ENCODE measurements around the gene CCND2.
A peak's percentile ranks its signal among the peaks of the same experiment; 100 is the strongest.

CCND2 gene

DNA sequence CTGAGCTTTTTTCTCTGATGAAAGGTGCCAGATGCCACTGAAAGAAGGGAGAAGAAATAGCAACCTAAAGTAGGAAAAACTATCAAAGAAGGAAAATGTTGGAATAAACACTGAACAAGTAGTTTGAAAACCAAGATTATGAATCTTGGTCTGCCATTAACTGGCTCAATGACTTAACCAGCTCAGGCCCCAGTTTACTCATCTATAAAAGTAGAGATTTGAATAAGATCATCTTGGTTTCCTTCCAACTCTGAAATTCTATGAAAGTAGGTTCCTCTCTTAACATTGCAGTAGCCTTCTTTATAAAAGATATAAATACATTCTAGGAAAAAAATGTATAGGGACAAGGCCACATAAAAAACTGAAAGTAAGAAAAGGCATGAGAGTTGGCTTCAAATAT is 16.1 kb upstream of the CCND2 start:
- DNase-seq = no peak

DNA sequence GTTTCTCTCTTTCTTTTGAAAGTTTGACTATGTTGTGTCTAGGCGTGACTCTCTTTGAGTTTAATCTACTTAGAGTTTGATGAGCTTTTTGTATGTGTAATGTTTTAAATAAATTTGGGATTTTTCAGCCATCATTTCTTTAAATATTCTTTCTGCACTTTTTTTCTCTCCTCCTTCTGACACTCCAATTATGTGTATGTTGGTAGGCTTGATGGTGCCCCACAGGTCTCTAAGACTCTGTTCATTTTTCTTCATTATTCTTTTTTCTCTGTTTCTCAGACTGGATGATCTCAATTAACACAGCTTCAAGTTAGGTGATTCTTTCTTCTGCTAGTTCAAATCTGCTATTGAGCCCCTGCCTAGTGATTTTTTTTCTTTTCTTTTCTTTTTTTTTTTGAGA is 14.5 kb upstream of the CCND2 start:
- DNase-seq = no peak

DNA sequence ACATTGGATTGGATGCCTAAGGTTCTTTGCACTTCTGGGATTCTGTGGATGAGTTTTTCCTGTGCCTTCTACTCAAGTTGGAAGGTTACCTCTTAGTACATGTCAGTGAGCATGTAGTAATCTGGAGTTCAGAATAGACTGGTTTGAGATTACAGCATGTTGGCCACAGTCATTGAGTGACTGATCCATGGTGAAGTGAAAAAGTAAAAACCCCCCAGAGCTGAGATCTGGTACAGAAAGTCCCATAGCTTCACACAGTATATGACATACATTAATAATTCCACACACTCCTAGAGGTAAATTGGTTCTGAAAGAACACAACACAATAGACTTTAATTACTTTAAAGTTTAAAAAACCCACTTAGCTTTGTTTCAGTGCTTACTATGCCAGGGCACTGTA is 11.9 kb upstream of the CCND2 start:
- no peak for DNase-seq

DNA sequence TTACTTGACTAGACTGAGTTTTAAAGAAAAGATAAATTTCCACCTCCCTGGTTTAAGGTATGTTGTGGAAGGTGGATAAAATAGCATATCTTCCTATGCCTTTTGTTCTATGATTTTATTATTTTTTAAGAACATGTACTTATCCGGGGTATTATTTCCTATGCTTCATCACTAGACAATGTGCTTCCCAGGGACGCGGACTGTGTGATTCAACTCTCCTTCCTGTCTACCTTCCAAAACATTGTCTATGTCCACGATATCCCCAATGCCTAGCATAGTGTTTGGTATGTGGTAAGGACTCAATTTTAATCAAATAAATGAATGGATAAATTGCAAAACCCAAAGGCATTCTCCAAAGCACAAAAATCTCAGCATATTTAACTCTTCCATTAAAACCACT is 8.3 kb upstream of the CCND2 start:
- DNase-seq = no peak

DNA sequence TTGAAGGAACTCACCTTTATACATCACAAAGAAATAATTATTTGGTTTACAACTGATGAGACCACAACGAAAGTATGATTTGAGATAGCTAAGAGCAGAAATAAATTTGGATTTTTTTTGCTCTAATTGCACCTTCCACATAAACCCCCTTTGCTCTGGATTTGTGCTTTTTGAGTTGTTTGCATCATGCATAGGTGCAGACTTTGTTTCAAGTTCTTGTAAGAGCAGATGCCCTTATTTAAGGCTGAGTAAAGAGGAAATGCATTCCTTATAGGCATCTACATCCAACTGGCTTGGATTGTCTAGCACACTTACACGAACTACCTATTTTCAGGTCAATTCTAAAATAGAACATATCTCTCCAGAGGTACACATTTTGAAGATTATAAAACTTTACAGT is 6.6 kb upstream of the CCND2 start:
- DNase-seq = no peak

DNA sequence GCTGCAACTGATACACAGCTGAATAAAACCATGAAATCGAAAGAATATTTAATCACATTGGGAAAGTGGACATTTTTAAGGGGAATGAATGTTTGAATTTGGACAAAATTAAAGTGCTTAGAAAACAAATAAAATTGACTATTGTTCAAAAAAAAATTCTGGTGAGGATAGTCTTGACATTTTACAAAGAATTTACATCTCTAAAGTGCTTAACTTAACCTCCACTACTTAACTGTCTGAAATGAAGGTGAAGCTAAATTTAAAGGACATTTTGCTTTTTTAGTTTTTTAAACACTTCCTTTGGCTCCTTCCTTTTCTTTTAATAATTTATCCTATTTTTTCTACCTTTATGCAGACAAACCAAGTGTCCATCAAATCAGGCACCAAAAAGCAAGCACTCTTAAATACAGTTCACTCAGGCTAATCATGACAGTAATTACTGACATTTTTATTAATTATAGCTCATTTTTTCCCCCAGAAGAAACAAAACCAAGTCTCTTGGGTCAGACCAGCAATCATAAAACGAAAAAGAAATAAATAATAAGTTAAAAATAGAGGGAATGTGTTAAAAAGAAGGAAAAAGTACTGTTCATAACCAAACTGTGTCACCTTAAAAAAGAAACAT is 5.7 kb upstream of the CCND2 start:
- DNase-seq = no peak

DNA sequence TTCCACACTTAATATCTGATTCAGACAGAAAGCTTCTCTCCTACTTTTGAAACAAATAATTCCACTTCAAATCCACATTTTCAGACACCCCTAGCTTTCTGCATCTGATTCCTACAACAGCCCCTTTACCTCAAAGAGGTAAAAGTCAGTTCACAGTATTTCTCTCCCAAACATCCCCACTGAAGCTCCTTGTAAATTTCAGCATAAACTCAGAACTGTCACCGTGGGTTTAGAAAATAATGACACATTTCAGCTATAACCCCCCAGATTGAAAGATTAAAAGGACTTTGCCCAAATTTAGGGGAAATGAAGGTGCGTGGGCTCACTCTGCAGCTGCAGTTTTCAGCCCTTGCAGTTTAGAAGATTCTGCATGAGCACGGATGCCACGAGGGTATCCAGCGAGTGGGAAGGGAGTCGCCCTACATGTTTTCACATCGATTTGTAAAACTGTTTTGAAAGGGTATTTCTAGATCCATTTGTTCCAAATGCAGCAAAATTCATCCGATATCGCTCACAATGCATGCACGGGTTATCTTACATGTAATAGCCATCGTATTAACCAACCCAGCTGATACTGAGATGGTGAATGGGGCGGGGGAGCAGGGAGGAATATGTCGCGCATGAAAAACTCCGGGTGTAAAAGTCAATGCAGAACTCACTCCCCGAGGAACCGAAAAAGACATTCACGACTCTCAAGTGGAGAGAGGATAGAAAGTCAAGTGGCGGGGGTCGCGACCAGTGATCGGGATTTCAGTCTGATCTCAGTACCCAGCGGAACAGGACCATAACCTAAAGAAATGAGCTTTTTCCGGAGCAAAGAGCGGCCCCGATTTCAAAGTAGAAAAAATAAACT is 5.0 kb upstream of the CCND2 start:
- peak; percentile 40 to 46 for DNase-seq

DNA sequence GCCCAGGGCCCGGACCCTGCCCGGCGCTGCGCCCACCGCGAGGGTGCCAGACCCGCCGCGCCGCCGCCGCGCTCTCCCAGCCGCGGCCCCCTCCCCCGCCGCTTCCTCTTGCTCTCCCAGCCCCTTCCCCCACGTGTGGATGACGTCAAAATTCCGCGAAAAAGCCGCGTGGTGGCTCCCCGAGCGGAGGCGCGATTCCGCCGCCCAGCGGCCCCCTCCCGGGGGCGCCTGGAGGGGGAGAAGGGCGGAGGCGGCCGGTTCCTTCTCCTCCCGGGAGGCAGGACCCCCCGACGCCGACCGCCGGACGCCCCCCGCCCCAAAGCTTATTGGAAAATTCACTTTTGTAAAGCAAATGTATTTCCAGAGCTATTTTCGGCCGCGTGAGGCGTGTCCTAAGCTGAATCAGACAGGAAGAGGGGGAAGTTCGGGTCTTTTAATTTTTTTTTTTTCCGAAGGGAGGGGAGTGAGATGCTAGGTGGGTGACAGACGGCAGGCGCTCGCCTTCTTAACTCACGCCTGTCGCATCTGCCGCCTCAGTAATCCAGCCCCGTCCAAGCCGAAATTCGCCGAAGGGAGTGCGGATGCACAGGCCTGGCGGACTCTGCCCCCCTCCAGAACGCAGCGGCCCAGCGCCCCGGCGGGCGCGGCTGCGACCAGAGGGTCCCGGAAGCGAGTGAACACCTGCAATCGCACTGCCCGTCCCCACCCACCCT is 4.1 kb upstream of the CCND2 start:
- DNase-seq = peak; percentile 95

DNA sequence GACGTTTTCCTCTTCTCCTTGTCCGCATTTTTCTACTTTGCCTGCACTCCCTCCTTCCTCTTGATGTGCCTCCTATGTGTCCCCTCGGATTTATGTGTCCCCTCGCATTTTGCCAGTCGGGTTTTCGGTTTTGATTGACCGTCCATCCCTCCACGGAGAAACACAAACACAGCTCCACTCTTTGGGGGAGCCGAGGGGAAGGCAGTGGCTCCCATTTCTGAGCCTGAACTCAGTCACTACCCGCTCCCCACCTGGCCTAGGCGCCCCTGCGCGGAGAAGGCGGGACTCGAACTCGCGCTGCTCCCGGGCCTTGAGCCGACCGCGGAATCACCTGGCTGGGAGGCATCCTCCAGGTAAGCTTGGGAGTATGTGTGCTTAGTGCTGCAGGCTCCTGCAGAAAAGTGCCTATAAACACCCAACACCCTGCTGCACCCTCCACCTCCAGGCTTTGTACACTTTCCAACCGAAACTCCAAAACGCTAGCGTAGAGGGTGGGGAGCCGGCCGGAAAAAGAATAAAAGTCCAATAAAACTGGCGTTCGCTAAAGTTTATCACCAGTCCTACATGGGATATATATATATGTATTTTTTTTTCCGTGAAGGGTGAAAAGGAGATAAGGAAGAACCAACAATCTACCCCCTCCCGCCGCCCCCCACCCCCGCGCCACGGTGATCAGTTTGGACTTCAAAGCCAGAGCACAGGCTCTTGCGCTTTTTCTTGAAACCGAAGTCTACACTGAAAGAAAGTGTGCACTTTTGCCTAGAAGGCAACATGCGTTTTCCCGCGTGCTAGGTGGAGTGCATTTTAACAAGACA is 3.3 kb upstream of the CCND2 start:
- DNase-seq = peak; percentile 40 to 43

DNA sequence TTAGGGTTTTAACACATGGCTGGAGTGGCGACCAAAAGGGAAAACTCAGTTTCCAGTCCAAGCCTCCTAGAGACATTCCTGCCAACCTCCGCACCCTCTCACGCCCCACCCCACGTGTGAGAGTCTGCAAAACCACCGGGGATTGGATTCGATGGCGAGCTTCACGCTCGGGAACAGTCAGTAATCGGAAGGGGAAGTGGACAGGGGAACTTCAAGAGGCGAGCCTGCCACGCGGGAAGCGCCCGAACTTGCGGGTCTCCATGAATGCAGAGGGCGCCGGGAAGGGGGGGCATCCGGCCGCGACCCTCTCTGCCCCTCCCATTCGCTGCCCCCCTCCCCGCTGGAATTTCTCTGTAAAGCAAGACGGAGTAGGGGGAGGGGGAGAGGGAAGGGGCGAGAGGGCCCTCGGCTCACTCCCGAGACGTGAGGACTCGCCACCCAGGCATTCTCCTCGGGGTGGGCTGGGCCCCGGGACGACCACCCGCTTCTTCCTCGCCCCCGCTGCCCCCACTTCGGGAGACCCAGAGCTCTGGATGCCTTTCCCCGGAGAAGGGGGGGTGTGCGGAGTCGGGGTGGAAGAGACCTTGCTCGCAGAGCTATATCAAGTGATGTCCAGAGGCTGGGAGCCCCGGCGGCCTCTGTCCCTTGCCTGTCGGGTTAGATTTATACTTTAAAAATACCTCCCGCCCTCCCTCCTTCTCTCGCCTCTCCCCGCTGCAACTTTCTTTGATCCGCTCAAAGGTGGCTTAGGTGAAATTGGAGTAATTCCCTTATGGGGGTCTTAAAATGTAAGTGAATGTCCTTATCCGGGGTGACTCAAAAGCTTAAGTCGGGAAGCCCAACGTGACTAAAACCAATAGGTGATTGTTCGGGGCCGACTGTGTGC is 2.5 kb upstream of the CCND2 start:
- peak; percentile 32 to 38 for DNase-seq

DNA sequence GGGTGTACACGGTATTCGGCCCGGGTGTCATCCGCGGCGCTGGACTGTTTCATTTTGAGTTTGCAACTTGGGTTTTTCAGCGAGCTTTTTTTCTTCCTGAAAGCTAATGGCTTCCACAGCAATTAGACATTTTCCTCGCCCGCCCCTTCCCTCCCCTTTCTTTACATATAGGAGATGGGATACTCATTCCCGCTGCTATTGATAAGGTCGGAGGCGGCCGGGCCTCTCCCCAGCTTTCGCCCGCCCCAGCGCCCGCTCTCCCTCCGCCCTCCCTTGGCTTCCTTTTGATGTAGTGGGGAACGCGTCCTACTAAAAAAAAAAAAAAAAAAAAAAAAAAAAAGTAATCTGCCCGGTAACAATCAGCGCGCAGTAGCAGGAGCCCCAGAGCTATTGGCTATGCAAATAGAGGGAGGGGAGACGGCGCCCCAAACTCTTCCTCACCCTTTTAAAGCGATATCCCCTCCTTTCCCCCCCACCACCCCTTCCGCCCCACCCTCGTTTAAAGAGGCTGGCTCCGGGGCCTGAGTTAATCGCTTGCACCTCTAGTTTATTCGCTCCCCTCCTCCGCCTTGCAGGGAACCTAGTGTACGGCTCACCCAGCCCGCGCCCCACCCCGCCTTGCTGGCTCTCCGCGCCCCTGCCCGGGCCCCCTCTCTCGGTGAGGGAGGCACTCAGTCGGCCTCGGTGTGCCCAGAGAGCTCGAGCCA is 1.7 kb upstream of the CCND2 start:
- DNase-seq = peak; percentile 90 to 93

DNA sequence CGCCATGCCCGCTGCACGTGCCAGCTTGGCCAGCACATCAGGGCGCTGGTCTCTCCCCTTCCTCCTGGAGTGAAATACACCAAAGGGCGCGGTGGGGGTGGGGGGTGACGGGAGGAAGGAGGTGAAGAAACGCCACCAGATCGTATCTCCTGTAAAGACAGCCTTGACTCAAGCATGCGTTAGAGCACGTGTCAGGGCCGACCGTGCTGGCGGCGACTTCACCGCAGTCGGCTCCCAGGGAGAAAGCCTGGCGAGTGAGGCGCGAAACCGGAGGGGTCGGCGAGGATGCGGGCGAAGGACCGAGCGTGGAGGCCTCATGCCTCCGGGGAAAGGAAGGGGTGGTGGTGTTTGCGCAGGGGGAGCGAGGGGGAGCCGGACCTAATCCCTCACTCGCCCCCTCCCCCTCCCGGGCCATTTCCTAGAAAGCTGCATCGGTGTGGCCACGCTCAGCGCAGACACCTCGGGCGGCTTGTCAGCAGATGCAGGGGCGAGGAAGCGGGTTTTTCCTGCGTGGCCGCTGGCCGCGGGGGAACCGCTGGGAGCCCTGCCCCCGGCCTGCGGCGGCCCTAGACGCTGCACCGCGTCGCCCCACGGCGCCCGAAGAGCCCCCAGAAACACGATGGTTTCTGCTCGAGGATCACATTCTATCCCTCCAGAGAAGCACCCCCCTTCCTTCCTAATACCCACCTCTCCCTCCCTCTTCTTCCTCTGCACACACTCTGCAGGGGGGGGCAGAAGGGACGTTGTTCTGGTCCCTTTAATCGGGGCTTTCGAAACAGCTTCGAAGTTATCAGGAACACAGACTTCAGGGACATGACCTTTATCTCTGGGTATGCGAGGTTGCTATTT is 914 bp upstream of the CCND2 start:
- peak; percentile 57 to 60 for DNase-seq

DNA sequence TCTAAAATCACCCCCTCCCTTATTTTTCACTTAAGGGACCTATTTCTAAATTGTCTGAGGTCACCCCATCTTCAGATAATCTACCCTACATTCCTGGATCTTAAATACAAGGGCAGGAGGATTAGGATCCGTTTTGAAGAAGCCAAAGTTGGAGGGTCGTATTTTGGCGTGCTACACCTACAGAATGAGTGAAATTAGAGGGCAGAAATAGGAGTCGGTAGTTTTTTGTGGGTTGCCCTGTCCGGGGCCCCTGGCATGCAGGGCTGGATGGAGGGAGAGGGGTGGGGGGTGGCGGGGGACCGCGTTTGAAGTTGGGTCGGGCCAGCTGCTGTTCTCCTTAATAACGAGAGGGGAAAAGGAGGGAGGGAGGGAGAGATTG is 300 bp upstream of the CCND2 start:
- DNase-seq = no peak

DNA sequence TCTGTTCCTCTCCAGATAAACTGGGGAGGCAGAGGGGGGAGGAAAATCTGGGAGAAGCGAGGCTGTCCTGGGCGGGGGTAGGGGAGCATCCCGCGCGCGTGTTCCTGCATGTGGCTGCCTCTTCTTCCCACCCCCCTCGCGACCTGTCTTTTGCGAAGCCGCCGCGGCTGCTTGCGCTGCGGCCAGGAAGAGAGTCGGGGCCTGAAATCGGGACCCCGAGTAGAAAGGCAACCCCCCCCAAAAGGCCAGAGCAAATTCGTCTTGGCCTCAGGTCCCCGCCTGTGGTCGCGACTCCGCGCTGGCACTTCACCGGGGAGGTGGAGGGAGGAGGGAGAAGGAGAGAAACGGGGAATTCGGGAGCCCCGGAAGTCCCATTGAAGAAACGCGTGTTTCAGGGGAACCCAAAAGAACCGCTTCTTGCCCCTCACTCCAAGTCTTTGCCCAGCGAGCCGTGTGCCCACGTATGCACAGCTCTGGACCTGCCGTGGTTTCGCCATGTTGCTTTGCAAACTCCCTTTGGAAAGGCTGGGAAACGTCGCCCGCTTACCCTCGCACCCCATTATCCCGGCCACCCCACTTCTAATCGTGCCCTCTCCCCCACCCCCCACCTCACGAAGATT is 944 bp downstream of the CCND2 start:
- no peak for DNase-seq

DNA sequence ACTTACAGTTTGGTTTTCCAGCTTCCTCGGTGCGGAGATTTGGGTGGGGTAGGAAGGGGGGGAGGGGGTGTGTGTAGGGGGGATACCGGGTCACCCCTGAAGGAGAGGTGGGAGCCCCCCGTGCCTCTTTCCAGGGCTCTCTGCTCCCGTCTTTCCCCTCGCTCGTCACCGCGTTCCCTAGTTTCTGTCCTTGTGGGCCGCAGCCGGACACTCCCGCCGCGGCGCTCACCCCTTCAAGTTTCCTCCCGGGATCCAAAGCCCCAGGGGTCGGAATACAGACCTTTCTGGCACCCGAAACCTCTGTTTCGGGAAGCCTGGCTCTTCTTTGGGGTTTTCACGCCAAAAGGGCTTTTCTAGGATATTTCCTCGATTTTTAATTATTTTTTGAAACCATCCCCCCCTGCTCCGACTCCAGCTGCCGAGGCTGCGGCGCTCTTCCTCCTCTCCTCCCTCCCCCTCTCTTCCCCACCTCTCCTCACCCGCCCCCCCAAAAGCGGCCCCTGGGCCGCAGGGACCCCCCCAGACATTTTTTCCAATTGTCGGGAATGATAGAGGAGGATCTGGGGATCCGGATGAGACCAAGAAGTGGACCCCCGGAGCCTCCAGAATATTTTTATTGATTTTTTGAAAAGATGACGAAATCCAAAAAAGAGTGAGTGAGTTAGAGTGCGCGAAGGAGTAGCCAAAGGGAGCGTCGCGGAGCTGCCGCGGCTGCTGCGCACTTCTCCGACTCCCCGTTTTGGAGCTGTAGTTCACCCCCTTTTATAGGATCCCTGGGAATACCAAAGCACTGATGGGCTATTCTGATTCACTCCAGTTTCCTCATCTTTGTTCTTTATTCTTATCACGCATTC is 1.7 kb downstream of the CCND2 start:
- no peak for DNase-seq

DNA sequence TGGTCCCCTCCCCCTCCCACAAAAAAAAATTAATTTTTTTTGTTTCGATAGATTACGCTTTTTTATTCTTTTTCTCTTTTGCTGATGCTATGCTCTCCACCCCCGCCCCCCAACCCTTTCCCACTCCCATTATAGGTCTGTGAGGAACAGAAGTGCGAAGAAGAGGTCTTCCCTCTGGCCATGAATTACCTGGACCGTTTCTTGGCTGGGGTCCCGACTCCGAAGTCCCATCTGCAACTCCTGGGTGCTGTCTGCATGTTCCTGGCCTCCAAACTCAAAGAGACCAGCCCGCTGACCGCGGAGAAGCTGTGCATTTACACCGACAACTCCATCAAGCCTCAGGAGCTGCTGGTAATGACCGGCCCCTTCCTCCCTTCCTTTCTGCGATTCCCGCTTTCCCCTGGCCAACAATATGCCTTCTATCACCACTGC is 2.3 kb downstream of the CCND2 start:
- no peak for DNase-seq

DNA sequence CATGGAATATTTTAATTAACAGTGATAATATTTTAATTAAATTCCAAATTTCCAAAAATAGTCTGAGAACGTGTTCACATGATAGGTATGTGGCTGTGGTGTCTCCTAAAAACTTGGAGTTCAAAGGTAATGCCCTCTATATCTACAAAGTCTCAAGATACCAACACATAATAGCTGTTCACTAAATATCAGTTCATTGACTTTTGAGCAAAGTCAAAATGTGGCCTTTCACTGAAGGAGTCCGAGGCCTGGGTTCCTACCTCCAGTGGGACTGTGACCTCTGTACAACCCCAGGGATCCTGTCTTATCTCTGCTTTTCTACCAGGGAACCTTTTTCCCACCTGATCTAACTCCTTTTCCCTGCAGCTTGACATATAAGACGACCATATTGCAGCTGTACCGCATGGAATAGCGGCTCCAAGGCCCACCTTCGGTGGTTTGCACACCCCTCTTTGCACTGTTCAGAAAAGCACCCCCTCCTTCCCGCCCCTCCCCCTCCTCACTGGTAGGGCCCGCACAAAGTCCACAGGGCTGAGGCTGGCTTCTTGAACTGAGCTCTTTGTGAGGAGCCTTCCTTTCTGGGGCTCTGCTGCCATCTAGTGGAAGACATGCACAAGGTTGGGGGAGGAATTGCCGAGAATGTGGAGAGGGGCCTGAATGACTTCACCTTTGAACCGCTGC is 3.1 kb downstream of the CCND2 start:
- DNase-seq = peak; percentile 83

DNA sequence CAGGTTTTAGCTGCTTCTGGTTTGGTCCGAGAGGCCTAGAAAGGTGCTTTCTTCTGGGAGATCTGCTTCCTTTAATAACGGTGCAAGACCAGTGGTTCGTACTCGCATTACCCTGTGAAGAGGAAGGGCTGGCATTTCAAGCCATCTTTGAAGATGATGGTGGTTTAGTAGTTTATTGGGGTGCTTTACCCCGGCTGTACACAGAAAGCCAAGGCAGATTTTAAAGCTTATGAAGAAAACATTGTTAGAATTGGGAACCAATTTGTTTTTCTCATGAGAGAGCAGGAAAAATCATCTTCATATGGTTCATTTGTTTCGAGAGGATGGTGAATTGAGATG is 3.6 kb downstream of the CCND2 start:
- DNase-seq = no peak
